Stimulated activated CD4-positive, alpha-beta T cell treated with anti-CD3 and anti-CD28 coated beads, Interleukin-2, amount 100 ng/mL, for 48 hours (primary cell): ENCODE data around the gene NPBWR2.

Experiments
- DNase-seq, 2 donors: peaks; one replicate each; pipeline ENCODE4 v3.0.0-alpha.2; 2020

Gene NPBWR2

DNA sequence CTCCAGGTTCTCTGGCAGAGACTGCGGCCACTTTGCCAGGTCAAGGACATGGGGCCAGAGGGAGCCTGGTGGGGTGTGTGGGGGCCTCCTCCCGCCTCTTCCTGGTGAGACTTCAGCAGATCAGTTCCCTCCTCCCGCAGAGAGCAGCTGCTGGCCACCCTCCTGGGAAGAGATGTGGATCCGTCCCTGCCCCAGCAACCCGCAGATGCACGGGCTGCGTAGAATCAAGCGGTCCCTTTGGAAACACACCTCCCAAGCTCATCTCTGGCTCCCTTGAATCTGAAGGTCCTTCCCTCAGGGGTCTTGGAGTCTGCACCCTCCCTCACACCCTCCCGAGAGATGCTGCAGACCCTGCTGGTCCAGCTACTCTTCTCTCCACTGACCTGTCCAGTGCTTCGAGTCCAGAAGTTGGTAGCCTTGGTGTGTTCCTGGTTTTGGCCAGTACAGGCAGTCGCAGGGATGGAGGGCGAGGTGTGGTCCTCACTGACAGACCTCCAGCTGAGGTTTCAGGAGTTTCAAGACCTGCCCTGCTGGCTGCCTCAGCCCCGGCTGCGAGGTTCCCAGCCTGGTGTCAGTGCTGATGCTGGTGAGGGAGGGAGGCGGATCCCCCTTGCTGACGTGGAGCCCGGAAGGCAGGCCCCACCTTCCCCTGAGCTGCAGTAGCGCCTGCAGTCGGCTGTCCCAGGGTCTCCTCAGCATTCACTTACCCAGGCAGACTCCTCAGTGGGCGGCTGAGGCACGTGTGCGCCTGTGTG lies at the start of gene NPBWR2:
NPBWR2 (minus strand) TSS at position 585 of the 755 bp plus-strand sequence. CDS start 734 bp downstream, outside the sequence.
- DNase-seq, result no peak

DNA sequence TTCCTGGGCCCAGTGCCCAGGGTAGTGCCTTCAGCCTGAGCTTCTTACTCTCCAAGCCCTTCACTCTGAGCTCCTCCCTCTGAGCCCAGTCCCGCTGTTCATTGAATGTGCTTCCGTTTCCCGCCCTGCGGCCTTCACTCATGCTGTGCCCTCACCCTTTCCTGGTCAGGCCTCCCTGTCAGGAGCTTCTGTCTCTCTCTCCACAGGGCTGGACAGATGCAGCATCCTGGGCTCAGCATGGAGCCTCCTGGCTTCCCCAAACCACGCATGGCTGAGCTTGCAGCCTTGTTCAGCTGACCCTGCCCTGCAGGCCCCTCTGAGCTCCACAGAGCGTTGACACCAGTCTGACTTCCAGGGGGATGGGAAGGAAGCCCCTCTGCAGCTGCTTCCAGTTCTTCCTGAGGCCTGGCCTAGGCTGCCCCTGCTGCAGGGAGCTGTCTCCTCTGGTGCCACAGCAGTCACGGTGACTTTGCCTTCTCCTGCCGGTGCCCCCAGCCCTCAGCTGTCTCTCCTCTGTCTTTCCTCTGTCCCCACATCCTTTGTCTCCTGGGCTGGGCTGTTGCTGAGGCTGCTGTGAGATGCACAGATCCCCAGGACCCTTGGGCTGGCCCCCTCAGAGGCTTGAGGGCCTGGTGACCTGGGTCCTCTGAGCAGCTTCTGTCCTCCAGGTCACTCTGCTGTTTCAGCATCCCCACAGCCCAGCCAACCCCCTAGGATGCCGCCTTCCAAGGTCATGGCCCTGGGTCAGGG lies 48.9 kb upstream of the NPBWR2 start:
- no peak for DNase-seq

DNA sequence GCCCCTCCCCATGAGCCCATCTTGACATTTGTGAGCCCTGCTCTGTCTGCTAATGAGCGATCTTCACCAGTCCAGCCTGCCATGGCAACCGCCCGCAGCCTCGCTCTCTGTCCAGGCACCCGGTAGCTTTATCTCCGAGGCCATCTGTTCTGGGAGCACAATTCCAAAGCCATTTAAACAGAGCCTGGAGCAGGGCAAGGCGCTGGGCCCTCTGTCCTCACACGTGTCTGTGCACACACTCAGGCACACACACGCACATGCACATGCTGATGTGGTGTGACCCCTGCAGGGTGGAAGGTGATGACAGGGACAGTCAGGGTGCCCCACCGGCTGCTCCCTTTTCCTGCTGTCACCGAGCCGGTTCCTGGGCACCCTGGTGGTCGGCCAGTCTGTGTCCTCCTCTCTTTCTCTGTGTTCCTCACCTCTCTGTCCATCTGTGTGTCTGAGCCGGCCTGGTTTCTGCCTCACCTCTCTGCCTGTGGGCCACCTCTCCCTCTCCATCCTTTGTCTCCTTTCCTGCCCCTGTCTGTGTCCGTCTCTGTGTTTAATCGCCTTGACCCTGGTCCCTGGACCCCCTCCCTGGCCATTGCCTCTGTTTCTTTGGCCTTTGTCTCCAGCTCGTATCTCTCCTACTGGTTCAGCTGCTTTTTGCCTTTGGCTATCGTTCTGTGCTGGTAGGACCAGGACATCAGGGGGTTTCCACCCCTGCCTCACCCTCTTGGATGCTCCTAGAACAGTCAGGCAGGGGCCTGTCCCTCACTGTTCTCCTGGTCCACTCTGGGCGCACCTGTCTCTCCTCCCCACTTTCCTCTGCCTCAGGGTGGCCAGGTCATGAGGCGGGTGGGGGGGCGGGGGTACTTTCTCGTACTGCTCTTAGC lies 48.1 kb upstream of the NPBWR2 start:
- no peak for DNase-seq

GRCh38 chr20:64154590-64155257 lies 47.4 kb upstream of the NPBWR2 start:
- no peak for DNase-seq

- DNase-seq, result no peak
Observed at GRCh38 chr20:64153861-64154589, 46.7 kb upstream of the NPBWR2 start.

DNA sequence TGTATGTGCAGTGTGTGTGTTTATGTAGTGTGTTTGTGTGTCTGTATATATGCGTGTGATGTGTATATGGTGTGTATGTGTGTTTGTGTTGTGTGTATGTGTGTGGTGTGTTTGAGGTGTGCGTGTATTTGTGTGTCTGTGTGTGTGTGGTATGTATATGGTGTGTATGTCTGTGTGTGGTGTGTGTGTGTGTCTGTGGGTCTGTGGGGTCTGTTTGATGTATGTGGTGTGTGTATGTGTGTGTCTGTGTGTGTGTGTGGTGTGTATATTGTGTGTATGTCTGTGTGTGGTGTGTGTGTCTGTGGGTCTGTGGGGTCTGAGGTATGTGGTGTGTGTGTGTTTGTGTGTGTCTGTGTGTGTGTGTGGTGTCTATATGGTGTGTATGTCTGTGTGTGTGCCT lies 46.0 kb upstream of the NPBWR2 start:
- DNase-seq, result no peak

- DNase-seq, result no peak
Observed at GRCh38 chr20:64152906-64153305, 45.5 kb upstream of the NPBWR2 start.

DNA sequence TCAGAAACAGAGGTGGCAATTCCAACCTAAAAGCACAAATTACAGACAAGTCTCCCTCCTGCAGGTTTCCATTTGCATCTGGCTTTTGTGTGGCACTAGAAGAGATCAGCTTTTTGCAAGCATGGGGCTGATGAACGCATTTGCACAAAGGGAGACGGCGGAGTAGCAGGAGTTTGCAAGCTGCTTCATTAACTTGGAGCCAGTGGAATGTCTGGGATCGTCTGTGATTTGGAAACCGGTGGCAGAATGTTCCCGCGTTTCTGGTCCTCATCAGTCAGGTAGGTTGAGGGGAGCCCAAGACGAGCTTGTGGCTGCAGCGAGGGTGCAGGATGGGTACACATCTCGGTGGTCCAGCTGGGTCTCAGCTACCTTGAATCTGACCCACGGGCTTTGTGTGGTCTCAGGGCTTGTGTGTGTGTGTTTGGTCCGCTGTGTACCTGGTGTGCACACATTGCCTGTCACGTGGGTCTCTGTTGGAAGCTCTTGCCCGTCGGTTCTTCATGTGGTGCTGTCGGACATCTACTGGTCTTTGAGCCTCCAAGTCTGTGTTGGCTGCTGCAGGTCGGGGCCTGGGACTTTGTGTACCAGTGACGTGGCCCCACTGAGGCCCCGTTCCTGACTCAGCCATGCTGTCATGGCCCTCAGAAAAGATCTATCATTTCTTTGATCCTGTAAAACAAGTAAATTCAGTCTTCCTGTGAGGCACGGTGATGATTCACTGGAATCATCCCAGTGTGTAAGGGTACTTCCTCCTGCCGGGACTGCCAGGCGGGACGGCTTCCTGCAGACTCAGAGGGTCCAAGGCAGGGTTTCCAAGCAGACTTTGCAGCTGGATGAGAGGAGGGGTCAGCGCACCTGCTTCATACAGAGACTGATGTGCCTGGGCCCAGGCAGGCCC lies 44.5 kb upstream of the NPBWR2 start:
- no peak for DNase-seq

DNA sequence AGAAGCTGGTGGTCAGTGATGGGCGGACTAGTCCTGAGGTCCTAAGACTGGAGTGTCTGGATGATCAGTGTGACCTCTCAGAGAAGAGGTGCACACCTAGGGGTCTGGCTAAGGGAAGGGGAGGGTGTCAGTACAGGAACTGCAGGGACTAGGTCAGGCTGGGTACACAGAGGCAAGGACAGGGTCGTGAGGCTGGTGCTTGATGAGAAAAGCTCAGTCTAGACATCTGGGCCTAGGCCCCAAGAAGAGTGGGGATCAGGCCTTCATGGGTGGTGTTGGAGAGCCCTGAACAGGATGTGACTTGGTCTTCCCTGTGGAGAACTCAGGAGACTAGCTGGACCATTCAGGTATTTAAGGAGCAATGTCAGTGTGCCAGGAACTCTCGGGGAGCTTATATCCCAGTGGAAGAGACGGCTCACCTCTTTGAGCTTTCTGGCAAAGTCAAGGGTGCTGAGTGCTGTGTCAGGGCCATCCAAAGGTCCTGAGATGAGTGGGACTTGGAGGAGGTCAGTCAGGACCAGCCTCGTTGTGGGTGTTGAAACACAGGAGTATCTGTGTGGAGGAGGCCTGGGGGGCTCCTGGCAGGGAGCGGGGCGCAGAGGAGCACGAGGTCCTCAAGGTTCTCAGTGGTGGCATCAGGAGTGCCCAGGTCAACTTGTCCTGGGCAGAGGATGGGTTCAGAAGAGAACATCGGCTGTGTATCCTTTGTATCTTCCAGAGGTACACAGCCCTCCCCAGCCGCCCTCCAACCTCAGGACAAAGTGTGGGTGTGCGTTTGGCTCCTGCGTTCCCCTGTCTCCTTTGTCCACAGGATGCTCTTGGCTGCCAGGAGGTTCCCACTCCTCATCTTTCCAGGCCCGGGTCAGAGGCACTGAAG lies 43.6 kb upstream of the NPBWR2 start:
- DNase-seq, result no peak

DNA sequence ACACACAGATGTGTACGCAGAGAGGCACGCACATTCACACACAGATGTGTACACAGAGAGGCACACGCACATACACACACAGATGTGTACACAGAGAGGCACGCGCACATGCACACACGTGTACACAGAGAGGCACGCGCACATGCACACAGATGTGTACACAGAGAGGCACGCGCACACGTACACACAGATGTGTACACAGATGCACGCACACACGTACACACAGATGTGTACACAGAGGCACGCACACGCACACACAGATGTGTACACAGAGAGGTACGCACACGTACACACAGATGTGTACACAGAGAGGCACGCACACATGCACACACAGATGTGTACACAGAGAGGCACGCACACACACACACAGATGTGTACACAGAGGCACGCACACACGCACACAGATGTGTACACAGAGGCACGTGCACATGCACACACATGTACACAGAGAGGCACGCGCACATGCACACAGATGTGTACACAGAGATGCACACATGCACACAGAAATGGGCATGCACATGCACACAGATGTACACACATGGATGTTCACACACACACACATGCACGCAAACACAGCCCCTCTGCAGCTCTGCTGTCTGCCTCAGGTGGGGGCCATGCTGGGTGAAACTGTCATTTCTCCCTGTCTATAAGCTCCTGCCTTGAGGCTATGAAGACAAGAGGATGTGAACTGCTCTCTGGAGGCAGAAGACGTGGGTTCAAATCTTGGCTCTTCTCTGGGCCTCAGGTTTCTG lies 42.6 kb upstream of the NPBWR2 start:
- DNase-seq, result no peak

DNA sequence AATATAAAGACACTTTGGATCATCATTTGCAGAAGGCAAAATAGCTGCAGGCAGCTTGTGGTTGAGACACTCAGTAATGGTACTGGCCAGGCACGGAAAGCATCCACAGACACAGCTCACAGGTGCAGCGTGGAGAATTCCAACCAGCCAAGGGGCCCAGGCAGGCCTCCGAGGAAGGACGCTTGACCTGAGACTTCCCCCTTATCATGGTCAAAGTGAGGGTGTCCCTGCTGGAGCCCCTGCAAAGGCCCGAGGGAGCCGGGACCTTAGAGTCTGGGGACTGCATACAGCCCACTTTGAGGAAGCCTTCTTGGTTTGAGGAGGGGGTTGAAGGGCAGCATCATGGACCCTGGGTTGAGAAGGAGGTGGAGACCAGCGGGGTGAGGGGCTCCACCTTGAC lies 41.8 kb upstream of the NPBWR2 start:
- no peak for DNase-seq

GRCh38 chr20:64148581-64148980 lies 41.2 kb upstream of the NPBWR2 start:
- no peak for DNase-seq

- no peak for DNase-seq
Observed at GRCh38 chr20:64146936-64147477, 39.6 kb upstream of the NPBWR2 start.

DNA sequence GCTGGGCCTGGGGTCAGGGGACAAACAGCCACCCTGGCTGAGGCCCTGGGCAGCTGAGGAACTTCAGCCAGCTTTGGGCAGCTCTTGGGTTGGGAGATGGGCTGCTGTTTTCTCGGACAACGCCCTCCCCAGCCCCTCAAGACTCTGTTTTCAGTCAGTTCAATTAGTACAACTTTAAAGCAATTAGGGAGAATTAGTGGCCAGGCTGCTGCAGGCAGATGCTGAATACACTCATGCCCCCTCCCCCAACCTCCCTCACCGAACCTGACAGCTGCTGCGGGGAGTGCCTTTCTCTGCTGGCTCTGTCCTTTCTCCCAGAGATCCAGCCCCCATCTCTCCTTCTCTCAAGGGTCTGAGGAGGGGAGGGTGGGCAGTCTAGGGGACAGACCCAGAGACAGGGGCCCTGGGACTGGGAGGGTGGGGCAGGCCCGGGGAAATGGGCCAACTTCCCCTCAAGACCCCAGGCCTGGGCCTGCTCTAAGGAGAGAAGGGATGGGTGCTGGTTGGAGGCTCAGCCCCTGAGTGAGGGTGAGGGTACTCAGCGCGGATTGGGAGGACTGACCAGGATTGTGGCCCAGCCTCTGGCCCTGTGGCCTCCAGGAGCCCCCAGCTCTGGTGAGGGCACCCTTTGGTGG lies 39.1 kb upstream of the NPBWR2 start:
- no peak for DNase-seq

- peak in 1 of 2 donors; percentile 18 for DNase-seq
Observed at GRCh38 chr20:64145458-64146300, 38.3 kb upstream of the NPBWR2 start.

DNA sequence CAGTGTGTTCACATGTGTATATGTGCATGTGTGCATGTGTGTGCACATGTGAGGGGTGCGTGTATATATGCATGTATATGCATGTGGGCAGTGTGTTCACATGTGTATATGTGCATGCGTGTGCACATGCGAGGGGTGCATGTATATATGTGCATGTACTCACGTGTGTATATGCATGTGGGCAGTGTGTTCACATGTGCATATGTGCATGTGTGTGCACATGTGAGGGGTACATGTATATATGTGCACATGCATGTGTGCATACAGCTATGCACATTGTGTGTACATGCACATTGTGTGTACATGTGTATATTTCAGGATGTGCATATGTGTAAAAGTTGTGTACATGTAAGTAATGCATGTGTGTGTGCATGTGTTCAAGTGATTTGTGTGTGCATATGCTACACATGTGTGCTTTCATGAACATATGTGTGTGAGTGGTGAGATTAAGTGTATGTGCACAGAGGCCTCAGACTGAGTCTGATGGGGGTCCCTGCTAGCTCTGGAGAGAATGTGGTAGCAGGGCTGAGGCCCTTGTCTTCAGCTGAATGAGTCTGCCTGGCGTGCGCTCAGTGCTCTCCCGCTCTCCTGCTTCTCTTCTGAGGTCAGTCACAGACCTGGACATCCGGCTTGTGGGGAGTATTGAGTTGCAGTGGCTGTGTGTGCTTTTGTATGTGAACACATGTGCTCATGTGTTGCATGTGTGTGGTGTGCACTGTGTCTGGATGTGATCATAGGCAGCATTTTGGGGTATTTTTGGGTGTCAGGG lies 37.0 kb upstream of the NPBWR2 start:
- DNase-seq, result no peak
